ENCODE measurements around the gene ODF2L. TPM values are rescaled to one million over a fixed set of nuclear protein-coding genes. Genes with fewer than 3 reads are reported as not detected.

ODF2L gene
- total and polyA plus RNA-seq, 3 donors from 2014 or later: 11.6 to 48.6 (median 25.5) TPM

- Histone ChIP-seq H3K9me3 (no peaks in the 10 kb centered on the region), H3K27ac (no peak overlapping the region), H3K27me3 (no peaks in the 10 kb centered on the region), H3K36me3 (ENCODE audit: low read depth, missing control alignments) (no peaks in the 10 kb centered on the region), H3K4me1 (no peaks in the 10 kb centered on the region), H3K4me3 (no peak overlapping the region)
- intact Hi-C loops (cut with DNase I; ENCODE audit: low total_unique reads): no loop called here
- no peak for TF ChIP-seq CTCF (IDR thresholded peaks at IDR 0.05)
- TF ChIP-seq POLR2A (IDR thresholded peaks at IDR 0.05): no peak
- DNase-seq: no peak
- WGBS, 2 donors: 94 to 96% methylated on average over 1 of the region's 1 CpG
These were observed 20.4 kb downstream of the ODF2L start for GRCh38 chr1:86375688-86376087.

- Histone ChIP-seq H3K4me1 (no peaks in the 10 kb centered on the region), H3K36me3 (ENCODE audit: low read depth, missing control alignments) (no peaks in the 10 kb centered on the region), H3K4me3 (no peak overlapping the region), H3K27me3 (no peaks in the 10 kb centered on the region), H3K9me3 (no peaks in the 10 kb centered on the region), H3K27ac (no peak overlapping the region)
- DNase-seq: no peak
- TF ChIP-seq CTCF (IDR thresholded peaks at IDR 0.05): no peak
- no peak for TF ChIP-seq POLR2A (IDR thresholded peaks at IDR 0.05)
- intact Hi-C loops (cut with DNase I; ENCODE audit: low total_unique reads): no loop called here
These were observed 25.5 kb downstream of the ODF2L start for GRCh38 chr1:86370601-86371022.

- no peak for DNase-seq
- Histone ChIP-seq H3K27me3 (no peaks in the 10 kb centered on the region), H3K4me3 (no peak overlapping the region), H3K4me1 (no peaks in the 10 kb centered on the region), H3K27ac (no peak overlapping the region), H3K36me3 (ENCODE audit: low read depth, missing control alignments) (no peaks in the 10 kb centered on the region), H3K9me3 (no peaks in the 10 kb centered on the region)
- no peak for TF ChIP-seq POLR2A (IDR thresholded peaks at IDR 0.05)
- TF ChIP-seq CTCF (IDR thresholded peaks at IDR 0.05): no peak
- WGBS, 2 donors: 86 to 87% methylated on average over 6 of the region's 6 CpGs
- intact Hi-C loops (cut with DNase I; ENCODE audit: low total_unique reads): no loop called here
These were observed 30.2 kb downstream of the ODF2L start for GRCh38 chr1:86365896-86366295.

GRCh38 chr1:86362807-86363206 lies 33.3 kb downstream of the ODF2L start:
- no peak for TF ChIP-seq POLR2A (IDR thresholded peaks at IDR 0.05)
- TF ChIP-seq CTCF (IDR thresholded peaks at IDR 0.05): no peak
- H3K36me3 ChIP-seq (ENCODE audit: low read depth, missing control alignments): no peaks in the 10 kb centered on the region
- intact Hi-C loops (cut with DNase I; ENCODE audit: low total_unique reads): no loop called here
- 95 to 96% methylated on average over 4 of the region's 4 CpGs for whole genome bisulfite sequencing, 2 donors
- no peaks in the 10 kb centered on the region for H3K4me1 ChIP-seq
- H3K4me3 ChIP-seq: no peak overlapping the region
- H3K9me3 ChIP-seq: no peaks in the 10 kb centered on the region
- no peak for DNase-seq
- H3K27me3 ChIP-seq: no peaks in the 10 kb centered on the region
- no peak overlapping the region for H3K27ac ChIP-seq

GRCh38 chr1:86357796-86358195 lies 38.3 kb downstream of the ODF2L start:
- Histone ChIP-seq H3K27ac (no peak overlapping the region), H3K27me3 (no peaks in the 10 kb centered on the region), H3K36me3 (ENCODE audit: low read depth, missing control alignments) (no peaks in the 10 kb centered on the region), H3K9me3 (no peaks in the 10 kb centered on the region), H3K4me3 (no peak overlapping the region), H3K4me1 (no peaks in the 10 kb centered on the region)
- WGBS, 2 donors: 94 to 95% methylated on average over 5 of the region's 5 CpGs
- TF ChIP-seq POLR2A (IDR thresholded peaks at IDR 0.05) (no peak), CTCF (IDR thresholded peaks at IDR 0.05) (no peak)
- intact Hi-C loops (cut with DNase I; ENCODE audit: low total_unique reads): no loop called here
- DNase-seq: no peak

Data from testis (tissue), 3 donors.